GM19463 (cell line): ENCODE data around the gene PLK2.

ENCODE experiments used
- ATAC-seq: cut with Tn5 transposase; IDR thresholded peaks from one replicate; pipeline ENCODE4 v1.9.1; 2021; ENCODE audit warnings: mild to moderate bottlenecking, moderate library complexity; ENCODE audit not compliant: unreplicated experiment

PLK2 gene

DNA sequence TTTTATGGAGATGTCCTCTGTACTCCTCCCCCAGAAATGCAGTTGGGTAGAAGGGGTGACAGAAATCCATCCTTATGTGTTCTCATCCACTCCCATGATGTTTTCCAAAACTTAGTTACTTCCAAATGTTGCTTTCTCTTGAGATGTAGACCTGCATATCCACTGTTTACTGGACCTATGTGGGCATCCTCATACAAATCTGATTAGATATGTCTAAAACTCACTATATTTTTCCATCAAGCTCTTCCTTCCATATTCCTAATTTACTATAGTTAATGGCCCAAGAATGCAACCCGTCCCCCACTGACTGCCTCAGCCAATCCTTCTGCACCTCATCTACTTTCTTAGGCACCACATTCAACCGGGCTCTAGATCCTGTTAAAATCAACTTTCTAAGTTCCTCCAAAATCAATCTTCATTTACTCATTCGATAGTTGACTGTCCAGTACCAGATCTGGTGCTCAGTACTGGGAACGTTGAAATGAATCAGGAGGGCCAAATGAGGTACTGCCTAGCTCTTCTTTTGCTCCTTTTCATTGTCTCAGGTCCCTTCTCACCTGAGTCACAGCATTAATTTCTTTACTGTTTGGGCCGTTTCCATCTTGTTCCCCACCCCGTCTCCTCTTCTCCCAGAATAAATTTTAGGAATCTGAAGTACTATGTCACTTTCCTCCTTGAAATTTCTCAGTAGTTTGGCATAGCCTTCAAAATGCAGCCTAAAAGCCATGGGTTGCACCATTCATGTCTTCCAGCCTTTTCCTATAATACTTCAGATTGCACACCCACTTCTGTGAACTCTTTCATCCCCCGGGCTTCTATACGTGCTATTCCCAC is 7.9 kb downstream of the PLK2 start:
- no peak for ATAC-seq

GRCh38 chr5:58450811-58451629 is 8.9 kb downstream of the PLK2 start:
- ATAC-seq: no peak

GRCh38 chr5:58450018-58450417 is 9.9 kb downstream of the PLK2 start:
- ATAC-seq: no peak

GRCh38 chr5:58447226-58447625 is 12.7 kb downstream of the PLK2 start:
- ATAC-seq: no peak

DNA sequence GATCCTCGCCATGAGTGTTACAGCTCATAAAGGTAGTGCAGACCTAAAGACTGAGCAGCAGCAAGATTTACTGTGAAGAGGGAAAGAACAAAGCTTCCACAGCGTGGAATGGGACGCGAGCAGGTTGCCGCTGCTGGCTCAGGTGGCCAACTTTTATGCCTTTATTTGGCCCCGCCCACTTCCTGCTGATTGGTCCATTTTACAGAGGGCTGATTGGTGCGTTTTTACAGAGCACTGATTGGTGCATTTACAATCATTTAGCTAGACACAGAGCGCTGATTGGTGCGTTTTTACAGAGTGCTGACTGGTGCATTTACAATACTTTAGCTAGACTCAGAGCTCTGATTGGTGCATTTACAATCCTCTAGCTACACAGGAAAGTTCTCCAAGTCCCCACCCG is 13.9 kb downstream of the PLK2 start:
- no peak for ATAC-seq

DNA sequence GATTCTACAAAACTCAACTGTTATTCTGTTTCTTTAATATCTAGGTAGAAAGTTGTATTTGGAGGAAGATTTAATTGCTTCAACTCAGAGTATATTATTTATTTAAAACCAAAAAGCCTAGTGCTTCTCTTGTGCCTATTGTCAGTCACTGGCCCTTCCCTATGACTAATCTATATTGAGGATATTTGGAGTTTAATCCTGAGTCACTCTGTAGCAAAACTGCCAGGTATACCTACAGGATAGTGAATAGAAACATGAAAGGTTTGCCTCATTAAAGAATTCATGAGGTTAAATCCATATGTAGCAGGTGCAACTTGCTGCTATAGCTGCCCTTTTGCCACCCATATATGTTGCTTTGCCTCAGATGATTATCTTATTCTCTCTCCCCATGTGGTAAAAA is 15.1 kb downstream of the PLK2 start:
- ATAC-seq: no peak

DNA sequence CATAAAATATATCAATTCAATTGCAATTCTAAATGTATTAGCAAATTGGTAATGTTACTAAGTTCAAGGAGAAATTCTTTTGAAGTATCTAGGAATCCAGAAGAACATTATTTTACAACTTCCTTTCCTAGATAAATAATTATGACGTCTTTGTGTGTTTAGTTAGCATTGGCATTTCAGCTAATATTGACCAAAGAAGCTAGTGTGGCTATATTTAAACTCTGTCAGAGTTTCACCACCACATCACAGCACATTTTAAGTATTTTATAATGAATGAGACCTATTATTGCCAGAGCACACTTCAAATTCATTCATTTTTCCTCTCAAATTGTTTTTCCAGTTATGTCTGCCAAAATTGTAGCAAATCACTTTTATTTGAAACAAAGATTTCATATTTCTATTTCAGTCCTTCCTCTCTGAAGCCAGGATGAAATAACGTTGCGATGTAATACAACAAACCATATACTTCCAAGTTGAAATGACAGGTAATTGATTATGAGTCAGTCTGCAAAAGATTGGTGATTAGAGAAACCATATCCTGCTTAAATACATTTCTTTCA is 18.9 kb downstream of the PLK2 start:
- ATAC-seq: no peak

DNA sequence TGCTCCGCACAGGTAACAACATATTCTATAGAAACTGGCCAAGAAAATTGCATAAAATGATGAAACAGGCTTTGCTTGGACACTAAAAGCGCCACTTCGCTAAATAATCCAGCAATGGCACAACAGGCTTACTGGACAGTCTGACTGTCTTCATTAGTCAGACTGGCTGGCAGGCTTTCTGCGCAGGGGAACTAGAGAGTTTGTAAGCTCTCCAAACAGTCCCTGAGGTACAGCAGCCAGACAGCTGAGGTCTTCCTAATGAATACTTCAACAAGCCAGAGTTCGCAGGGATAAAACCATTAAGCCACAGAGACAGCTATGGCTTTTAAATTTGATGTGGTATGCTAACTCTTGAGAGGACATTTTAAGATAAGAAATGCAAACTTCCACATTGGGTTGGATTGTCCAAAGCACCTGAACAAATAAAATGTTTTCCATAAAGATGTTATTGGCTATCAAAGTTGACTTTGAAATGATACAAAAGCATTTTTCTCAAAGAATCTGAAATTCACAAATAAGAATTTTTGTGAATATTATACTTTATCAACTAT is 20.7 kb downstream of the PLK2 start:
- no peak for ATAC-seq

GRCh38 chr5:58437661-58438060 is 22.2 kb downstream of the PLK2 start:
- no peak for ATAC-seq

GRCh38 chr5:58431832-58432231 is 28.1 kb downstream of the PLK2 start:
- no peak for ATAC-seq

DNA sequence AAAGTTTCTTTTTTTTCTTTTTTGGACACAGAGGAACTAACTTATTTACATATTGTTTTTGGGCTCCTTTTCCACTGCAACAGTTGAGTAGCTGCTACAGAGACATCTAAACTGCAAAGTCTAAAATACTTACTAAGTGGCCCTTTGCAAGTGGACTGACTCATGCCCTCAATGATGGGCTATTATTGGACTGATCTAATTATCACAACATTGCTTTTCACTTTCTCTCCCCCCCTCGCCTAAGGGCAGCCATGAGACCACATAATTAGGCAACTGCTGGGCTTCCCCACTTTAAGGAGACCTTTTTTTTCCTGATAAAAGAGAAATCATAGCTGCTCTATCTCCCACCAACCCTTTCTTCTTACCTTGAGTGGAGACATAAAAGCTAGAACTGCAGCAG is 47.0 kb downstream of the PLK2 start:
- ATAC-seq: no peak

GRCh38 chr5:58412081-58412480 is 47.8 kb downstream of the PLK2 start:
- ATAC-seq: no peak

GRCh38 chr5:58411372-58411771 is 48.5 kb downstream of the PLK2 start:
- no peak for ATAC-seq

GRCh38 chr5:58410441-58410840 is 49.4 kb downstream of the PLK2 start:
- ATAC-seq: no peak

DNA sequence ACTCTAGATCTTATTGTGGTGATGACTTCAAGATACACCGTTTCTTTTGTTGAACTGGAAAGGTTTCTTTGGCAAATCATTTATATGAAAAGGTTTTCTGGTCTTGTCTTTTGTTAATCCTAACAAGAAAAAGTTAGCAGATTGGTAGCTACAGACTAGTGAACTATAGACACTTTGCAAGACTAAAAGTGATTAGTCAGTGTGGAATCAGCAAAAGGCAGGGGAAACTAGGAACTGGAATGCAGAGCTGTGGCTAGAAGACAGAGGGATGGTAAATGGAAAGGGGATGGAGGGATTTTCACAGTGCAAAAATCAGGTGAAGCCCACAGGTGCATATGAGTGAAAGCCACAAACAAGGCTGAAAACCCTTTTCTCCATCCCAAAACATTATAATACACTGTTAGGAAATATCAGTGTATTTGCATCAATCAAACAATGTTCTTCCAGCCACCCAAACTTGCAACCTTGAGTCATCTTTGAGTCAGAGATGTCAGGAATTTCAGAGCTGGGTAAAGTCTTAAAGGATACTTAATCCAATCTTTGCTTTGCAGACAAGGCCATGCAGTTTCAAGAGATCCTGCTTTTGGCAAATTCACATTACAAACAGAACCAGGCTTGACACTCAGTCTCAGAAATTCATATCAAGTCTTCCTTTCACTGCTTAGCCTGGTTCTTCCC is 52.7 kb downstream of the PLK2 start:
- ATAC-seq: no peak

DNA sequence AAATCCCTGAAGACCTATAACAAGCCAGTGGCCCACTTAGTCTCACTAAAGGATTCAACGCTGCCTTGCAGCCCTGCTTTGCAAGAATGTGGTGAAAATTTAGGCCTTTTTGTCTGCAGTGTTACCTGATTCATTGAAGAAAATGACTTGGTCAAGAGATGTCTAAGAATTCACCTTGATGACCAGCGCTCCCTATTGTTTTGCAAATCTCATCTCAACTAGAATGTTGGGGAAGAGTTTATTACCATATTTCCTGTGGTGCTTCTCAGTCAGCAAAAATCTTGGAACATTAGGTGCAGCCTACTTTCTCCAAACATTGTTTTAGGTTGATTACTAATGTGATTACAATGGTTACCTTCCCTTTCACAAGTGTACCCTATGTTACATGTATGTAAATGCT is 53.5 kb downstream of the PLK2 start:
- ATAC-seq: no peak

- no peak for ATAC-seq
These were observed 54.7 kb downstream of the PLK2 start for GRCh38 chr5:58405175-58405574.

DNA sequence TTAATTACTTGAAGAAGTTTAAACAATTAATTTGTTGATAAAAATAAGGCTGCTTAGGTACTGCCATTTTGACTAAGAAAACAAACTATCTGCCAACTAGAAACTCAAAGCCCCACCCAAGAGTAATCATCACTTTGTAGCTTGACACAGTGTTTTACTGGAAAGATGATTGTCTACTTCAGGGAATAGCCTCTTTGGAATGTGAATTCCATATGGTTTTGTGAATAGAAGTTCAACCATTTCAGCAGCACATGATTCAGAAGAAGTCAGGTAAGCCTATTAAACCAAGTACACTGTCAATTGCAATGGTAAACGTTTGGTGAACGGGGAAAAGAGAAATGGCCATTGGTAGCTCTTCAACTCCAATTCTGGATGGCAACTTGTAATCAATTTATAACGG is 55.2 kb downstream of the PLK2 start:
- no peak for ATAC-seq
